K562 (cell line): Measurements from ENCODE around the gene STT3A. TPM values are rescaled to one million over a fixed set of nuclear protein-coding genes. Genes with fewer than 3 reads are reported as not detected.
A peak's percentile ranks its signal among the peaks of the same experiment; 100 is the strongest.

Source experiments
- ATAC-seq: fragments of 200-7000 bp; cut with Tn5 transposase; 3 replicates; pipeline ENCODE4 v1.9.1; 2020; ENCODE audit warnings: moderate library complexity
- BruUV-seq: library from RNA; stranded (reverse); fragments of 400-500 nt; replicated peaks from 2 replicates; lab custom pipeline; 2021; lab: Mats Ljungman, UMichigan
- CTCF ChIA-PET: fragments of 300-600 bp; formaldehyde crosslinking; extraction: SDS; loops from one replicate; lab custom pipeline; 2021; ENCODE audit warnings: low intra/inter-chr PET ratio; lab: Yijun Ruan, JAX
- POLR2A ChIA-PET: fragments of 300-600, 350-650 bp; sonication (Branson Sonifier 250); formaldehyde crosslinking; extraction: SDS; loops from one replicate; lab custom pipeline; 2021; ENCODE audit warnings: antibody characterized with exemption, inconsistent platforms; lab: Yijun Ruan, JAX
- DNase-seq, 4 experiments: peaks; one replicate each; pipeline versions ENCODE4 v3.0.0 to v3.0.0-alpha.2; 2011 to 2018; ENCODE audit warnings: low spot score in 3 of 4, mixed read lengths in 3 of 4; ENCODE audit errors: extremely low read depth in 1 of 4
- FAIRE-seq: peaks from 2 replicates; lab custom pipeline; 2011; peaks lifted over from hg19 to GRCh38; lab: Jason Lieb, UNC
- H2AFZ ChIP-seq: 2 replicates; pipeline ENCODE4 v1.6.0; 2011; ENCODE audit warnings: low read depth, low read length, control low read depth, inconsistent platforms
- H3K27ac ChIP-seq: fragments of 200-600 bp; 3 replicates; pipeline ENCODE4 v1.8.0; 2011; ENCODE audit warnings: low read depth, mild to moderate bottlenecking, control low read depth, inconsistent platforms, low read length, moderate library complexity, mixed read lengths; ENCODE audit errors: extremely low read depth
- H3K27me3 ChIP-seq, 2 experiments: fragments of 300-600 bp in 1 of 2; 2 replicates in 1 of 2; 3 replicates in 1 of 2; pipeline versions ENCODE4 v1.6.0 to v1.8.0; 2011; ENCODE audit warnings: inconsistent platforms in 2 of 2, low read length in 2 of 2, mild to moderate bottlenecking in 1 of 2, mixed read lengths in 1 of 2, moderate library complexity in 1 of 2; ENCODE audit not compliant: control insufficient read depth in 2 of 2, insufficient read depth in 2 of 2
- H3K36me3 ChIP-seq: fragments of 300-600 bp; 3 replicates; pipeline ENCODE4 v1.8.0; 2011; ENCODE audit warnings: mild to moderate bottlenecking, low read length, inconsistent platforms; ENCODE audit not compliant: control insufficient read depth, insufficient read depth
- H3K4me1 ChIP-seq, 2 experiments: fragments of 200-600 bp in 1 of 2; replicated peaks in 1 of 2; 2 replicates in 1 of 2; 3 replicates in 1 of 2; pipeline versions ENCODE4 v1.5.1 to v1.8.0; 2011; ENCODE audit warnings: inconsistent platforms in 2 of 2, low read length in 2 of 2, mild to moderate bottlenecking in 1 of 2, mixed read lengths in 1 of 2, moderate library complexity in 1 of 2; ENCODE audit not compliant: control insufficient read depth in 2 of 2, insufficient read depth in 2 of 2
- H3K4me2 ChIP-seq: 2 replicates; pipeline ENCODE4 v1.6.1; 2011; ENCODE audit warnings: low read length, control low read depth, inconsistent platforms, mixed read lengths; ENCODE audit not compliant: insufficient read depth
- H3K4me3 ChIP-seq: fragments of 200-600 bp; sonication (generic), shearing (Covaris generic); 2 replicates; pipeline ENCODE4 v1.5.1; 2016; ENCODE audit warnings: control low read depth, inconsistent platforms
- H3K79me2 ChIP-seq: fragments of 200-600 bp; 3 replicates; pipeline ENCODE4 v1.8.0; 2011; ENCODE audit warnings: low read length, inconsistent platforms; ENCODE audit not compliant: control insufficient read depth, insufficient read depth
- H3K9ac ChIP-seq, 2 experiments: 2 replicates each; pipeline versions ENCODE4 v1.6.0 to v1.6.1; 2011; ENCODE audit warnings: low read depth in 2 of 2, low read length in 2 of 2, control low read depth in 1 of 2, inconsistent platforms in 1 of 2, mild to moderate bottlenecking in 1 of 2, mixed read lengths in 1 of 2; ENCODE audit not compliant: insufficient read depth in 1 of 2
- H3K9me1 ChIP-seq: one replicate; pipeline ENCODE4 v1.6.0; 2011; ENCODE audit warnings: inconsistent platforms, mild to moderate bottlenecking, low read length, moderate library complexity; ENCODE audit not compliant: control insufficient read depth, insufficient read depth
- H3K9me3 ChIP-seq: replicated peaks from 2 replicates; pipeline ENCODE4 v1.5.1; 2011; ENCODE audit warnings: low read depth, low read length, inconsistent platforms; ENCODE audit not compliant: control insufficient read depth, insufficient read depth
- H4K20me1 ChIP-seq: replicated peaks from 2 replicates; pipeline ENCODE4 v1.6.1; 2011; ENCODE audit warnings: low read length, inconsistent platforms, mixed read lengths; ENCODE audit not compliant: control insufficient read depth, insufficient read depth
- ARID3A ChIP-seq: IDR thresholded peaks from 2 replicates; pipeline ENCODE4 v1.6.1; 2012; ENCODE audit warnings: low read depth, low read length, improper control_type of control experiment, borderline replicate concordance
- HNRNPL ChIP-seq: fragments of 200-400 bp; formaldehyde crosslinking; IDR thresholded peaks from 2 replicates; pipeline ENCODE4 v1.6.1; 2017; ENCODE audit warnings: low read depth, mild to moderate bottlenecking, low read length
- IRF1 ChIP-seq: sonication (generic); formaldehyde crosslinking; IDR thresholded peaks from 2 replicates; pipeline ENCODE4 v1.8.0; 2022; ENCODE audit warnings: missing genetic modification reagents, mild to moderate bottlenecking, borderline replicate concordance
- KAT2B ChIP-seq: IDR thresholded peaks from one replicate; pipeline ENCODE4 v1.6.1; 2012; ENCODE audit warnings: low read depth, mild to moderate bottlenecking, control low read depth, inconsistent platforms, low read length, moderate library complexity
- MAZ ChIP-seq, 2 experiments: fragments of 450-650 bp in 1 of 2; sonication (generic) in 1 of 2; formaldehyde crosslinking; IDR thresholded peaks in 1 of 2; conservative IDR thresholded peaks in 1 of 2; 2 replicates each; pipeline versions ENCODE4 v1.4.0 to v1.5.0; 2020; ENCODE audit warnings: mild to moderate bottlenecking in 1 of 2, missing genetic modification reagents in 1 of 2
- NR0B1 ChIP-seq: fragments of 450-650 bp; IDR thresholded peaks from one replicate; pipeline ENCODE4 v1.6.1; 2018; ENCODE audit warnings: mild to moderate bottlenecking, moderate library complexity; ENCODE audit not compliant: partially characterized antibody
- PML ChIP-seq: IDR thresholded peaks from 2 replicates; pipeline ENCODE4 v1.6.1; 2012; ENCODE audit warnings: low read length, inconsistent platforms
- RERE ChIP-seq: sonication (generic); formaldehyde crosslinking; IDR thresholded peaks from 2 replicates; pipeline ENCODE4 v1.8.0; 2023; ENCODE audit warnings: missing genetic modification reagents, mild to moderate bottlenecking, borderline replicate concordance
- SRSF3 ChIP-seq: fragments of 200-400 bp; formaldehyde crosslinking; IDR thresholded peaks from 2 replicates; pipeline ENCODE4 v1.6.1; 2016; ENCODE audit warnings: mild to moderate bottlenecking, low read length, moderate library complexity; ENCODE audit not compliant: insufficient read depth
- ZNF146 ChIP-seq: IDR thresholded peaks from one replicate; pipeline ENCODE4 v1.6.1; 2018; ENCODE audit warnings: missing compliant biosample characterization; ENCODE audit not compliant: unreplicated experiment
- ZNF583 ChIP-seq: fragments of 250-450 bp; sonication (Bioruptor Pico); IDR thresholded peaks from 2 replicates; pipeline ENCODE4 v1.4.0; 2020
- WGBS: fragments of 100-300 bp; shearing (Covaris generic); methylation state at CpG from one replicate; pipeline ENCODE4 v1.1.6; 2016; ENCODE audit warnings: low coverage, mixed read lengths; ENCODE audit not compliant: insufficient coverage; ENCODE audit errors: missing lambda C conversion rate; 5-methylcytosine and 5-hydroxymethylcytosine counted together
- in situ Hi-C: fragments of 300-500 bp; cut with MboI; formaldehyde crosslinking; loops from 4 replicates; pipeline ENCODE4 v1.15.0; 2018; ENCODE audit warnings: inconsistent platforms, mixed read lengths
- intact Hi-C: fragments of 100-400 bp; cut with micrococcal nuclease; formaldehyde crosslinking; loops from 2 replicates; pipeline ENCODE4 v1.14.2; 2022
- polyA plus RNA-seq, 8 experiments: library from polyadenylated mRNA; depleted of rRNA in 4 of 8; stranded (reverse) in 5 of 8; unstranded in 3 of 8; fragments of >200 nt; fragmentation: Nextera tagmentation in 2 of 8; fragmentation: Illumina TruSeq in 1 of 8; extraction: Ambion mirVana in 2 of 8; extraction: Trizol in 1 of 8; gene quantifications; 2 replicates each; pipeline versions ENCODE4 v1.2.1 to v1.2.3, GENCODE V29; 2011 to 2014; ENCODE audit warnings: inconsistent platforms in 1 of 8, missing spikeins in 1 of 8
- total RNA-seq, 7 experiments: library from RNA; depleted of rRNA in 6 of 7; stranded (reverse); fragments of >200 nt in 6 of 7; fragmentation: Illumina TruSeq in 2 of 7; extraction: Trizol in 2 of 7; gene quantifications; 2 replicates each; pipeline versions ENCODE4 v1.2.1 to v1.2.3, GENCODE V29; 2011 to 2021; ENCODE audit warnings: low replicate concordance in 1 of 7

The STT3A gene
- total and polyA plus RNA-seq, 9 of the 15 experiments (the other 6 are each of a cell fraction or from before 2014, with no cell fraction given), result 70.7 to 330 (median 192) TPM

- under 1% methylated on average over 50 of the region's 51 CpGs for WGBS
- ATAC-seq, result peak; percentile 89
- peak overlapping the region; percentile 98 for H3K4me2 ChIP-seq
- POLR2A ChIA-PET, result interaction anchor here (0.7 to 3.6 kb wide), 9 partner anchors 8 to 536 kb away, joined by 4 to 13 read pairs (median 6); partner anchors contain the start of genes EI24 and STT3A
- H3K36me3 ChIP-seq, result peaks cover 61% of the 10 kb centered on the region
- FAIRE-seq, result peak; percentile 86
- H2AFZ ChIP-seq, result peak overlapping the region; percentile 94
- H3K79me2 ChIP-seq, result peaks cover 50% of the 10 kb centered on the region
- peak overlapping the region; percentile 93 for H3K27ac ChIP-seq
- intact Hi-C loops, result loop anchor here (5.0 kb wide), 4 partner anchors 33 to 247 kb away; partner anchors contain the start of gene STT3A
- peaks cover 9 to 10% of the 10 kb centered on the region in 2 experiments for H3K4me1 ChIP-seq
- no TSS peak for BruUV-seq
- peak overlapping the region; percentile 93 to 96 for H3K9ac ChIP-seq
- in situ Hi-C loops, result no loop called here
- no peaks in the 10 kb centered on the region for H3K27me3 ChIP-seq
- H3K4me3 ChIP-seq, result peak overlapping the region; percentile 80
- no peaks in the 10 kb centered on the region for H3K9me3 ChIP-seq
- no peaks in the 10 kb centered on the region for H4K20me1 ChIP-seq
- CTCF ChIA-PET, result no interaction called here
- H3K9me1 ChIP-seq, result no peaks in the 10 kb centered on the region
- DNase-seq, result peak; percentile 77 to 97 (median 82)
- TF ChIP-seq HNRNPL (no peak), ZNF583 (CRISPR knock-in tag) (no peak; the same call in 1 of the 2 replicates), NR0B1 (no peak), SRSF3 (no peak), ZNF146 (no peak), MAZ (CRISPR knock-in tag; conservative IDR thresholded peaks at IDR 0.05 in 1 of 2, IDR thresholded peaks at IDR 0.05 in 1 of 2) (peak in 1 of 2 experiments; percentile 84), PML (peak; percentile 81), KAT2B (no peak), ARID3A (0 out of 2 replicates have a peak, but pooled peaks have one; percentile 15), IRF1 (CRISPR knock-in tag) (peak; percentile 5; the same call in 1 of the 2 replicates), RERE (CRISPR knock-in tag) (no peak)
Measured at GRCh38 chr11:125625630-125626287, 33.1 kb downstream of the STT3A start.
